ENCODE measurements around the gene LSMEM2.
A peak's percentile ranks its signal among the peaks of the same experiment; 100 is the strongest.

LSMEM2 gene

DNA sequence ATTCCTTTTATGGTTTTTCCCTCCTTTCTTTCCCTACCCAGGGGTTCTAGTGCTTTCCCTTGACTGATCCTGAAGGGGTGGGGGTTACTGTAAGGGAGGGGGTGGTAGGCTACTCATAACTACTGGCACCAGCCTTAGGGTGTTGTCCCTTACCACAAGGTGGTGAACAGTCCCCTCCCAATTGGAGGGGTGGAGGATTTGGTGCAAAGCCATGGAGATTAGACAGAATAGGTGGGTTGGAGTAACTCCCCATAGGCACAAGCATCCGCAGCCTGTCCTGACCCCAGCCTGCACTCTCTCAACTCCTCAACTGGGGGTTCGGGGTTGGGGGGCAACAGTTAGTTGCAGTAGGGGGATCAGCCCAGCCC is 46.2 kb downstream of the LSMEM2 start:
- Histone ChIP-seq H3K4me3 (no peak overlapping the region), H3K27ac (peak overlapping the region in 1 of 2 donors; percentile 3)
- TF ChIP-seq, protein P1, sequence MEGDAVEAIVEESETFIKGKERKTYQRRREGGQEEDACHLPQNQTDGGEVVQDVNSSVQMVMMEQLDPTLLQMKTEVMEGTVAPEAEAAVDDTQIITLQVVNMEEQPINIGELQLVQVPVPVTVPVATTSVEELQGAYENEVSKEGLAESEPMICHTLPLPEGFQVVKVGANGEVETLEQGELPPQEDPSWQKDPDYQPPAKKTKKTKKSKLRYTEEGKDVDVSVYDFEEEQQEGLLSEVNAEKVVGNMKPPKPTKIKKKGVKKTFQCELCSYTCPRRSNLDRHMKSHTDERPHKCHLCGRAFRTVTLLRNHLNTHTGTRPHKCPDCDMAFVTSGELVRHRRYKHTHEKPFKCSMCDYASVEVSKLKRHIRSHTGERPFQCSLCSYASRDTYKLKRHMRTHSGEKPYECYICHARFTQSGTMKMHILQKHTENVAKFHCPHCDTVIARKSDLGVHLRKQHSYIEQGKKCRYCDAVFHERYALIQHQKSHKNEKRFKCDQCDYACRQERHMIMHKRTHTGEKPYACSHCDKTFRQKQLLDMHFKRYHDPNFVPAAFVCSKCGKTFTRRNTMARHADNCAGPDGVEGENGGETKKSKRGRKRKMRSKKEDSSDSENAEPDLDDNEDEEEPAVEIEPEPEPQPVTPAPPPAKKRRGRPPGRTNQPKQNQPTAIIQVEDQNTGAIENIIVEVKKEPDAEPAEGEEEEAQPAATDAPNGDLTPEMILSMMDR (IDR thresholded peaks at IDR 0.05) = no peak
- no peak for DNase-seq (ENCODE audit: low spot score)

DNA sequence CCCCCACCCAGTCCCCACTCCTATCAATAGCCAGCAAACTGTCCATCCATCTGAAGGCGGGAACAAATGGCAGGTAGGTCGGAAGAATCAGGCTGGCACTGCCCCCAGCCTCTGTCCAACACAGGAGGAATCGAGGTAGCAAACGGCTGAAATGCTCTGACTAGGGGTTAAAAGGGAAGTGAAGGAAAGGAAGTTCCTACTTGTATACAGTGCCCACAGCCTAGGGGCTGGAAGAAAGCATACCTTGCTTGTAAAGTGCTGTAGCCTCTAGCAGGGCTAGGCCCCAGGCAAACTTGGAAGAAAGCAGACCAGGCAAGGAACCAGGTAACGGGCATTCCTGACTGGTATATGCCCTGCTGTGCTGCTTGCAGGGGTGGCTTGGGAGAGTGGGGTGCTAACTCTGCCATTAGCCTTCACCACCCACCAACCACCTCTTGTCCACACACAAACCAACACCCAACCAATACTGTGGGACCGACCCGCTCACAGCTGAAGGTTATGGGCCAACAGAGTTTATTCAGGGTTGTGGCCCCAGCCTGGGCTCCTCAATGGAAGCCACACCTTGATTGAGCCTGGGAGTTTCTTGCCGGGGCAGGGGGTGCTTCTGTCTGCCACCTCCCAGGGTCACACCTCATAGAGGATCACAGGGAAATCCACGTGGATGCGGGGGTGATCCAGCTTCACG is 46.8 kb downstream of the LSMEM2 start:
- no peak for DNase-seq (ENCODE audit: low spot score)
- Histone ChIP-seq H3K4me3 (no peak overlapping the region), H3K27ac (peak overlapping the region in 1 of 2 donors; percentile 3)
- TF ChIP-seq, protein P1 (IDR thresholded peaks at IDR 0.05) = no peak

DNA sequence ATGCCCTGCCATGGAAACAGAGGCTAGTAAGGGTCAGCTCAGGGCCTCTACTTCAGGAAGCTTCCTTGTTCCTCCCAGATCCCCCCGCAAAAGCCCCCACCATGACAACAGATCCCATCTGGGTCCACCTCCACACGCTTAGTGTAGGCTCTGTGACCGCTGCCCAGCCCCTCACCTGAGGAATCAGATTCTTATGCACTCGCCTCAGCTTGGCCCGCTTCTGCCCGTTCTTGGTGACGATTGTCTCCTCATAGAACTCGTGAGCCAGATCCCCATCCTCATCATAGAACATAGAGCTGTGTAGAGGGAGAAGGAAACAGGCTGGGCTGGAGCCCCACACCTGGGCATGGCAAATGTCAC is 47.3 kb downstream of the LSMEM2 start:
- H3K27ac ChIP-seq = peak overlapping the region in 1 of 2 donors; percentile 3
- H3K4me3 ChIP-seq = no peak overlapping the region
- no peak for DNase-seq (ENCODE audit: low spot score)
- TF ChIP-seq, protein P1 (IDR thresholded peaks at IDR 0.05) = no peak

DNA sequence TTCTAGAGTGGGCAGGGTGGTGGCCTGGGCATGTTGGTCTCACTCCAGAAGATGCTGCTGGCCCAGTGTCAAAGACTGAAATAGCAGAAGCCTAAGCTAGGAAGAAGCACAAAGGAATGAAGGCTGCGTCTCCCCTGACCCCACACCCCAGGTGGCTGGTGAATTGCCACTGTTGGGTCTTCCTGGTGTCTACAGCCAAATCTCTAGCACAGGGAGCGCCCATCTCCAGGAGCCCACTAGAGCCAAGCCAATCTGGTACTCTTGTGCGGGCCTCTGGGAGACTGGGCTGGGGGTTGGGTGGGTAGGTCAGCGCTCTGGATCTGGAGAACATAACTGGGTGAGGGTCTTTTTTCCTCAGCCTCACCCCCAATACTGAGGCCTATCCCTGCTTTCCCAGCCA is 48.2 kb downstream of the LSMEM2 start:
- no peak for DNase-seq (ENCODE audit: low spot score)
- TF ChIP-seq, protein P1 (IDR thresholded peaks at IDR 0.05) = no peak
- Histone ChIP-seq H3K27ac (peak overlapping the region; percentile 80 to 85), H3K4me3 (peak overlapping the region; percentile 99)

DNA sequence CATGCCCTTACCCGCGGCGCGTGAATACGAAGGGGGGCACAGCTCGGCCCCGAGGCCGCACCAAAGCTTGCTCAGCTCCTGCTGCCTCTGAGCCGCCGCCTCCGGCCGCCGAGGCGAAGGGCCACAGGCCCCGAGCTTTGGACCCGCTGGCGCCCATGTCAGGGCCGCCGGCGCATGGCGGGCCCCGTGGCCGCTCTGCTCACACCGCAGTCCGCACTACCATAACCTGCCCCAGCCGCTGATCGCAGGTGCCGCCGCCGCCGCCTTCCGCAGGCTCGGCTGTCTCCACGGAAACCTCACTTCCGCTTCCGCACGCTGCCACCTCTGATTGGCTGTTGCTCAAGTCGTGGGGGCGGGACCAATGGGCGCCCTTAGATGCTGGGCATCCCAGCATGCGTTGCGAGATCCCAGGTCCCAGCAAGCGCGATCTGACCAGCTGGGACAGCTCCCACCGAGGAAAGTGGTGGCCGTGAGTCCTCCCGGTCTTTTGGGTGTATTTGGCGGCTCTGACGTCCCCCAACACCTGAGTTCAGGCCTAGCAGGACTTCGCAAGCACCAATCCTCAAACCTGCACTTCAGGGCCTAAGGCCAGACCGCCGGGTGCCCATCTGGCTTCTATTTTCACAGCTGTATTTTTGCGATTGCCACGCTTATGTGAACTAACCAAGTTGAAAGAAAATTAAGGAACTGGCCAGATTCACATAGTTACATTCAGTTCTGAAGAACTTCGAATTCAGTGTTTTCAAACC is 49.2 kb downstream of the LSMEM2 start, which contains the start of gene TUSC2:
TSS of gene TUSC2 (minus strand) at position 281 of the 749 bp plus-strand sequence. CDS start at position 157, 124 bp downstream.
- DNase-seq (ENCODE audit: low spot score) = peak; percentile 98
- Histone ChIP-seq H3K4me3 (peak within 1 kb of the TSS; percentile 99), H3K27ac (peak within 1 kb of the TSS; percentile 80 to 85)
- TF ChIP-seq, protein P1 (IDR thresholded peaks at IDR 0.05) = no peak

DNA sequence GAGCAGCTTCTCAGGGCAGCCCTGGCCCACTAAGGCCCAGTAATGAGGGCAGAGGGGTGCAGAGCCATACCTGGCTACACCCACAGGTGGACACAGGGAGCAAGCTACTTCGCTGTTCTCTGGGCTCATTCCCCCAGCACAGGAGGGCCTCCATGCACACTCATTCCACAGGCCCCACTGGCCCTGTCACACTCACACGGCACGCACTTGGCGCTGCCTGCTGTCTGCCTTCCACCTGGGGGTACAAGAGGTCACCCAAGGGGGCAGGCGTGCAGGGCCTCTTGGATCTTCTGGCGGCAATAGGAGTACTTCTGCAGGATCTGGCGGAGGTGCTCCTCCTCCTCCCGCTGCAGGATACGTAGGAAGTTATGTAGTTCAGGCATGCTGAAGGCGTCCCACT is 51.4 kb downstream of the LSMEM2 start:
- TF ChIP-seq, protein P1 (IDR thresholded peaks at IDR 0.05) = no peak
- no peak for DNase-seq (ENCODE audit: low spot score)
- no peak overlapping the region for H3K27ac ChIP-seq
- no peak overlapping the region for H3K4me3 ChIP-seq

Data from coronary artery (tissue), 2 donors.